Breast epithelium (tissue), 4 donors: ENCODE data around the gene TEPSIN. TPM values are rescaled to one million over a fixed set of nuclear protein-coding genes. Genes with fewer than 3 reads are reported as not detected.

Experiments used
- DNase-seq, 2 donors: peaks; one replicate each; pipeline ENCODE4 v3.0.0-alpha.2; 2019; ENCODE audit warnings: low spot score in 2 of 2
- H3K27ac ChIP-seq, 2 donors: fragments of 200-600 bp; sonication (generic) in 1 of 2; one replicate each; pipeline ENCODE4 v1.5.1; 2016 to 2019; ENCODE audit warnings: mild to moderate bottlenecking in 1 of 2
- H3K27me3 ChIP-seq, 2 donors: fragments of 200-600 bp; sonication (generic) in 1 of 2; one replicate each; pipeline versions ENCODE4 v1.5.1 to v1.6.0; 2017 to 2019; ENCODE audit warnings: control low read depth in 1 of 2, mild to moderate bottlenecking in 1 of 2
- H3K36me3 ChIP-seq: fragments of 200-600 bp; one replicate; pipeline ENCODE4 v1.5.1; 2019
- H3K4me1 ChIP-seq, 2 donors: fragments of 200-600 bp; sonication (generic); one replicate each; pipeline ENCODE4 v1.5.1; 2016 to 2019; ENCODE audit warnings: control low read depth in 1 of 2
- H3K4me3 ChIP-seq, 3 donors: fragments of 200-600 bp; sonication (generic); 1 replicate in 2 of 3; 2 replicates in 1 of 3; pipeline ENCODE4 v1.5.1; 2016 to 2019; ENCODE audit warnings: mild to moderate bottlenecking in 3 of 3, moderate library complexity in 2 of 3
- H3K9me3 ChIP-seq, 2 donors: fragments of 200-600 bp; sonication (generic) in 1 of 2; one replicate each; pipeline ENCODE4 v1.5.1; 2016 to 2019; ENCODE audit warnings: control low read depth in 1 of 2
- POLR2A ChIP-seq: fragments of 450-650 bp; IDR thresholded peaks from one replicate; pipeline ENCODE4 v1.6.1; 2016; ENCODE audit warnings: antibody characterized with exemption, mild to moderate bottlenecking, moderate library complexity
- POLR2AphosphoS5 ChIP-seq, 3 donors: sonication (generic); formaldehyde crosslinking; IDR thresholded peaks; one replicate each; pipeline ENCODE4 v1.6.1; 2017; ENCODE audit warnings: antibody characterized with exemption in 3 of 3
- intact Hi-C: fragments of 100-400 bp; cut with DNase I; formaldehyde crosslinking; loops from one replicate; pipeline ENCODE4 v1.15.1; 2023; ENCODE audit warnings: low total_unique reads
- total RNA-seq, 3 donors: library from RNA; depleted of rRNA; stranded (reverse); fragments of >200 nt; gene quantifications; one replicate each; pipeline ENCODE4 v1.1.0, GENCODE V29; 2016
- TF ChIP-seq, protein P1 (sequence below), 3 donors: fragments of 450-650 bp; IDR thresholded peaks; one replicate each; pipeline ENCODE4 v1.5.1; 2016 to 2017; ENCODE audit warnings: antibody characterized with exemption in 3 of 3, mild to moderate bottlenecking in 3 of 3, moderate library complexity in 3 of 3

TEPSIN gene
- total RNA-seq, 3 donors from 2014 or later, result 33.9 to 54.3 (median 36.4) TPM

DNA sequence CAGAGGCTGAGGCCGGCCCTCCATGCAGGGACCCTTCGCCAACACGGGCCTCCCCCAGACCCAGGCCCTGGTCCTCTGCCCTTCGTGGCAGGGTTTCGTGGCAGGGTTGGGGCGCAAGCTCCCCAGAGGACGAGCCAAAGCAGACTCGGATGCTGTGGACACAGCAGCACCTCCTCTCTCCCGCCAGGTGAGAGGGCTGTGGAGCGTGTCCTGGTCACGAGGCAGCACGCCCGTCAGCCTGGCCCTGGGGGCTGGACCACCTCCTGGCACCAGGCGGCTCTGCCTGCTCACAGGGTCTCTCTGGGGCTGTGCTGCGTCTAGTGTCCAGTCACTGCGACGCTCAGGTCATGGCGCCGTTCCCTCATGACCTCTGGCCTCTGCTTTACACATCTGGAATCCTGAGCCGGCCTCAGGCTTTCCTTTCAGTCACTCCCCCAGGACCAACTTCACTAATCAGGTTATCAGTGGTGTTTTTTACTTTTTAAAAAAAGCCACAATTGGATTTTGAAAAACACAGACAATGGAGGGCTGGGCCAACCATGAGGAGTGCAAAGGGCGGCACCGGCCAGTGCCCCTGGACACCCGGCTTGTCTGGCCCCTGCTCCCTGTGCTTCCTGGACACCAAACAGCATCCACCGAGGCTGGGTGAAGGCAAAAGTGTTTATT is 5.6 kb upstream of the TEPSIN start:
- intact Hi-C loops, result no loop called here
- TF ChIP-seq POLR2AphosphoS5 (IDR thresholded peaks at IDR 0.05), result no peak
- no peak for TF ChIP-seq POLR2A
- TF ChIP-seq, protein P1, sequence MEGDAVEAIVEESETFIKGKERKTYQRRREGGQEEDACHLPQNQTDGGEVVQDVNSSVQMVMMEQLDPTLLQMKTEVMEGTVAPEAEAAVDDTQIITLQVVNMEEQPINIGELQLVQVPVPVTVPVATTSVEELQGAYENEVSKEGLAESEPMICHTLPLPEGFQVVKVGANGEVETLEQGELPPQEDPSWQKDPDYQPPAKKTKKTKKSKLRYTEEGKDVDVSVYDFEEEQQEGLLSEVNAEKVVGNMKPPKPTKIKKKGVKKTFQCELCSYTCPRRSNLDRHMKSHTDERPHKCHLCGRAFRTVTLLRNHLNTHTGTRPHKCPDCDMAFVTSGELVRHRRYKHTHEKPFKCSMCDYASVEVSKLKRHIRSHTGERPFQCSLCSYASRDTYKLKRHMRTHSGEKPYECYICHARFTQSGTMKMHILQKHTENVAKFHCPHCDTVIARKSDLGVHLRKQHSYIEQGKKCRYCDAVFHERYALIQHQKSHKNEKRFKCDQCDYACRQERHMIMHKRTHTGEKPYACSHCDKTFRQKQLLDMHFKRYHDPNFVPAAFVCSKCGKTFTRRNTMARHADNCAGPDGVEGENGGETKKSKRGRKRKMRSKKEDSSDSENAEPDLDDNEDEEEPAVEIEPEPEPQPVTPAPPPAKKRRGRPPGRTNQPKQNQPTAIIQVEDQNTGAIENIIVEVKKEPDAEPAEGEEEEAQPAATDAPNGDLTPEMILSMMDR (IDR thresholded peaks at IDR 0.05), result no peak

DNA sequence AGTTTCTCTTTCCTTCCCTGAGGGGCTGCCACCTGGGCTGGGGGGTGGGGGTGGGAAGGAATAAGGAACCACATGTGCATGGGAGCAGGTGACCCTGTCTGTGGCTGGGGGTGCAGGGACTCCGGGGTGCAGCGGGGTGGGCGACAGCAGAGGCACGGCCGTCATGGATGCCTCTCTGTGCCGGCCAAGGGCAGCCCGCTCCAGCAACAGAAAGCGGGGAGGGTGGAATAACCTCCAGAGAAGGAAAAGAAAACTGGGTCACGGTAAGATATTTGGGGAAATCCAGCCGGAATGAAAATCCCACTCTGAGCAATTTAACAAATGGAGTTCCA is 4.4 kb upstream of the TEPSIN start:
- Histone ChIP-seq H3K9me3 (no peaks in the 10 kb centered on the region), H3K27me3 (no peaks in the 10 kb centered on the region), H3K27ac (no peak overlapping the region), H3K4me3 (no peak overlapping the region), H3K4me1 (no peaks in the 10 kb centered on the region), H3K36me3 (no peaks in the 10 kb centered on the region)
- intact Hi-C loops, result no loop called here
- DNase-seq, result no peak
- TF ChIP-seq POLR2A, result no peak
- TF ChIP-seq, protein P1 (IDR thresholded peaks at IDR 0.05), result no peak
- no peak for TF ChIP-seq POLR2AphosphoS5 (IDR thresholded peaks at IDR 0.05)

More for the DNA sequence above, 5.6 kb upstream of the TEPSIN start:
- no peak for DNase-seq
- Histone ChIP-seq H3K27me3 (no peaks in the 10 kb centered on the region), H3K36me3 (no peaks in the 10 kb centered on the region), H3K4me3 (no peak overlapping the region), H3K4me1 (no peaks in the 10 kb centered on the region), H3K27ac (no peak overlapping the region), H3K9me3 (no peaks in the 10 kb centered on the region)

DNA sequence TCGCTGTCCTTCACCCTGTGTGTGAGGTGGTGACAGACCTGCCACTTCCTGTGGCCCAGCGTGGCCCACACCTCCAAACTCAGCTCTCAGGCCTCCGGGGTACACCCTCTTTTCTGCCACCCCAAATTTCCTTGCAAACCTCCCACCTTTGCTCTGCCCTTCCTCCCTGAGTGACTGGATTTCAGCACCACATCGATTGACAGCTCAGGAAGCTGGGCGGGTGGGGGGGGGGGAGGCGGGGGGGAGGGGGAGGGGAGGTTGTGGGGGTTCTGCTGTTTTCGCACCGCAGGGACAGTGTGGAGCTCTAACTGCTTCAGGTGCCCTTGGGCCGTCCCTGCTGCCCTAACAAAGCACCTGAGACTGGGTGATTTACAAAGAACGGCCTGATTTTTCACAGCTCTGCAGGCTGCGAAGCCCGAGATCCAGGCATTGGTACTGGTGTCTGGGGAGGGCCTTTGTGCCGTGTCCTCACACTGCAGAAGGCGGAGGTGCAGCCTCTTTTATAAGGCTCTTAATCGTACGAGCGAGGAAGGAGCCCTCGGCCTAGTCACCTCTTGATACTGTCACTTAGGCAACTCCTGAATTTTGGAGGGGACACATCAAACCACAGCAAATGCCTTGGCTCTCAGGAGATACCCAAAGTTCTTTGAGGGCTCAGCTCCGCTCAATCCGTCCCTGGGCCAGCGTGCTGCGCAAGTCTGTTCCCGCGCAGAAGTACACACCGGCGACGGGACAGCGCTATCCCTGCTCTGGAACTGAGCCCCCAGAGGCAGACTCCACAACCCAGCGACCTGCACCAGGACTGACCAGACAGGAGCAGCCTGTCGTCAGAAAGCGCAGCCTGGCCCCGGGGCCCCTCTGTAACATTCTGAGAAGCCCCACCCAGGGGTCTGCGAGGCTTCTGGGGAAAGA is 3.8 kb upstream of the TEPSIN start:
- H3K4me3 ChIP-seq, result no peak overlapping the region
- TF ChIP-seq POLR2AphosphoS5 (IDR thresholded peaks at IDR 0.05) (no peak), POLR2A (no peak)
- TF ChIP-seq, protein P1 (IDR thresholded peaks at IDR 0.05), result no peak
- no peak overlapping the region for H3K27ac ChIP-seq
- peaks cover 0 to 5% of the 10 kb centered on the region in 2 donors for H3K4me1 ChIP-seq
- no peaks in the 10 kb centered on the region for H3K27me3 ChIP-seq
- DNase-seq, result no peak
- no peaks in the 10 kb centered on the region for H3K36me3 ChIP-seq
- intact Hi-C loops, result no loop called here
- H3K9me3 ChIP-seq, result no peaks in the 10 kb centered on the region

DNA sequence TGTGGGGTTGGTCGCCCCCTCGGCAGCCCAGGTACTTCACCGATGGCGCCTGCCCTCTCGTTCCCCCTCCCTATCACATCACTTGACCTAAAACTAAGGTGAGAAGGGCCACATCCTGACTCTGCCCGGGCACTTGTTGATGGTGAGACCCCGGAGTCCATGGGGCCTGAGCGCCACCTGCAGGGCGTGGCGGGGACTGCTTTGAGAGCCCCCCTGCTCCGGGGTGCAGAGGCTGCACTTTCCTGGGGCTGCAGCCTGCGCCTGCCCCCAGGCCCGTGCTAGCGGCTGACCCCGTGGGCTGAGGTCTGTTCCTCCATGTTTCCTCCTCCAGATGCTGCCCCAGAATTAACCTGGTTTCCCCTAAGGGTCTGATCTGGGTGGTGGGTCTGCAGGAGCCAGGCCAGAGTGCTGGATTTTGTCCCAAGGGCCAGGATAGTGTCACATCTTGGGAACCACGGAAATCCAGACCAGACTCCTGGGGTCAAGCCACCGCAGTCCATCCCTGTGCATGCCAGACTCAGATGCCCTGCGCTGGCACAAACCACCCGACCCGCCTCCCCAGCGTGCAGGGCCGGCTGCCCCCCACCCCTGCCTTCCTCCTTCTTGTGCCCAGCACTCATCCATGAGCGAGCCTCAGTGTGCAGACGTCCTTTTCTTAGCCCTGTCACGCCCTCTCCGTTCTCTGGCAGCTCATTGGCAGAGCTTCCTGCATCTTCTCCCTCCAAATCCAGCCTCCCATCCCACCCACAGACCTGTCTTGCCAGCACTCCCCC is 3.0 kb upstream of the TEPSIN start:
- Histone ChIP-seq H3K36me3 (no peaks in the 10 kb centered on the region), H3K4me3 (no peak overlapping the region), H3K27ac (no peak overlapping the region), H3K9me3 (no peaks in the 10 kb centered on the region), H3K4me1 (peaks cover 0 to 13% of the 10 kb centered on the region in 2 donors), H3K27me3 (no peaks in the 10 kb centered on the region)
- TF ChIP-seq POLR2A, result no peak
- TF ChIP-seq, protein P1 (IDR thresholded peaks at IDR 0.05), result peak; percentile 54 to 69 (median 59)
- TF ChIP-seq POLR2AphosphoS5 (IDR thresholded peaks at IDR 0.05), result no peak
- intact Hi-C loops, result no loop called here
- peak in 1 of 2 donors; percentile 55 for DNase-seq
